HG03139 (cell line): ENCODE measurements around the gene SWAP70.
"Not testable (repeated sequence)": the region's sequence is repeated elsewhere in the genome, so short reads cannot be mapped to it uniquely, and the experiment has no call there.

Source experiments
- ATAC-seq: cut with Tn5 transposase; IDR thresholded peaks from one replicate; pipeline ENCODE4 v1.9.1; 2021; ENCODE audit not compliant: unreplicated experiment

The SWAP70 gene

DNA sequence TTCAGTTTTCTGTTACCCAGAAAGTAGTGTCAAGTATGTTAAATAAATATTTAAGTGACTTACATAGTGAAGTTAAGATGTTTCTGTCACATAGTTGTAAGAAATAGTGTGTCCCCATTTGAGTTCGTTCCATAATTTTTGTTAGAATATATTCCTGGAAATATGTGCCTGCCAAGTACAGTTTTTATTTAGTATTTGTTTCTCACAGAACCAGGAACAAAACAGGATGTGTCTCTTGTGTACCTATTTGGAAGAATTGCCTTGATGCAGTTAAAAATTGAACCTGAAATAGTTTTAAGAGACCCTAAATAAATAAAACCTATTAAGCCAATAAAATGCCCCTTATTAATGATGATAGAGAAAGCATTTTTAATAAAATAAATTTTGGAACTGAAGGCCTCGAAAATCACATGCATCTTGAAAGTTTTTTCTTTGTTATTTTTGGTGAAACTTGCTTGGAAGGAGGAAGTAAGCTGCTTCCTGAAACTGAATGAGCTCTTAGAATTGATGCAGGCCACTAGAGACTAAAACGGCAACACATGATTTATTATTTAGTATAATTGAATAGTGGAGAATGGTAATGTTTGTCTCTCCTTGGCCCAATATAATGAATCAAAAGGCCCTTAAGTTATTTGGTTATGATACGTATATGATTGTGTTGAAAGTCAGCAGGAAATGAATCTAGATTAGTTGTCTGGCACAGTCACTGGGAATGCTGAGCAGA lies 55.9 kb downstream of the SWAP70 start:
- no peak for ATAC-seq

DNA sequence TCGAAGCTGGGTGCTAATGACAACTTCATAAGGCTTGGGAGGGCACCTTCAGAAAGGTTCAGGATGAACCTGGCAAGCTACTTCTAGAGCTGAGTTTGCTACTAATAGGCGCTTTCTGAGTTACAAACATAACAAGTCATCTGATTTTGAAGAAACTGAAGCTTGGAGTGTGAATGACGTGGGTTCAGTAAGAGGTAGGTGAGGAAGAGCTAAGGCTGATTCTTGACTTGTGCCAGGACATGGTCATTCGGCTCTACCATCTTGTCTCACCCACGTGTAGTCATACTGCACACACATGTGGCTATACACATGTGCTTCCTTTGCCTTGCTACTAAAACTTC lies 56.4 kb downstream of the SWAP70 start:
- ATAC-seq, result no peak

DNA sequence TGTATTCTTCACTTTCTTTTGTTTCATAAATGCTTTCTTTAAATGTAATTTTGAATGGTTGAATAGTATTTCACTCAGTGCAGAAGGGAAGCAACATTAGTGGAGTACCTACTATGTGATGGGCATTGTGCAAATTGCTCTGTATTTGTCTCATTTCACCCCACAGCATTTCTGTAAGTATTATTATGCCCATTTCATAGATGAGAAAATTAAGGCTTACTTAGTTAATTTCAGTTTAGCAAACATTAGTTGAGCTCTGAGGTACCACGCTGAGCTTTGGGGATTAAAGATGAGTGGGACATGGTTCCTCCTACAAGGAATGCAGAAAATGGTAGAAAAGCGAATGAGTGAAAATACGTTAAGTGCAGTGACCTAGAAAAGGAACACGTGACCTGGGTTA lies 58.1 kb downstream of the SWAP70 start:
- ATAC-seq, result no peak

DNA sequence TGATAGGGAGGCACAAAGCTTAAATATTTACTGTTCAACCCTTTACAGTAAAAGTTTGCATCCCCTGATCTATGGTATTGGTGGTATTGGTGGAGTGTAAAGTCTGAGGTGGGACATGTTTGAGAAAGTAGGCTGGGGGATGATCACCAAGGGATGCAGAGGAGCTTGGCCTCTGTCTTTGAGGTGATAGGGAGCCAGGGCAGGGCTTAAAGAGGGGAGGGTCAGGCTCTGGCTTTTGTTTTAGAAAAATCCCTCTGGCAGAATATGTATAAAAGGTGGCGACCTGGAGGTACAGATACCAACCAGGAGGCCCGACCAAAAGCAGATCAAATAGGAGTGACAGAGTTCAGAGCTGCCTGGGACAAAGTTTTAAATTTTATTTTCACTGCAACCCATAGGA lies 59.0 kb downstream of the SWAP70 start:
- ATAC-seq, result no peak

DNA sequence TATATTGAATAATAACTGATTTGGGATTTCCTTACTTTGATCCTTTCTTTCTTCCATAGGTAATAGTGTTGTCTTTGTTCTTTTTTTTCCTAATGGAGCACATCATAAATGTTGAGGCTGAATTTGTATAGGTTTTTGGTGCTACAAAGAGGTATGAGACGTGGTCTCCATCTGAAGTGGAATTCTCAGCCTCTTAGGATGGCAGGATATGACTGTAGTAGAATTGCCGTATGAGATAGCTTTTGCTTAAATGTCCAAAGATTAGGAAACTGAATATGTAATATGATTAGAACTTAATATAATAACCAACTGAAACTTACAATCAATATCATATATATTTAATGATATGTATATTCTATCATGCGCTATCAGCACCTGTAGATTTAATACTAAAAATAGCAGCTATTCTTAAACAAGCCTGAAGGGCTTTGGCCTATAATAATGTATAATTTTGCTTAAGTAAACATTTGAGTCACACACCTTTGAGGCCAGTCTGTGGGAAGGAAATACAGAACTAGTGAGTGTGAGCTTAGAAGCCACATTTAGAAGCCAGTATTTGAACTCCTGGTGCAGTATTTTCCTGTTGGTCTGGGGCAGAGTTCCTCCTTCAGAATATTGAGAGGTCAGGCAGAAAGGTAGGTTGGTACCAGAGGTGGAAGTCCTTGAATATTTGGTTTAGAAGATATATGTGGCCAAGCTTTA lies 62.6 kb downstream of the SWAP70 start:
- no peak for ATAC-seq

DNA sequence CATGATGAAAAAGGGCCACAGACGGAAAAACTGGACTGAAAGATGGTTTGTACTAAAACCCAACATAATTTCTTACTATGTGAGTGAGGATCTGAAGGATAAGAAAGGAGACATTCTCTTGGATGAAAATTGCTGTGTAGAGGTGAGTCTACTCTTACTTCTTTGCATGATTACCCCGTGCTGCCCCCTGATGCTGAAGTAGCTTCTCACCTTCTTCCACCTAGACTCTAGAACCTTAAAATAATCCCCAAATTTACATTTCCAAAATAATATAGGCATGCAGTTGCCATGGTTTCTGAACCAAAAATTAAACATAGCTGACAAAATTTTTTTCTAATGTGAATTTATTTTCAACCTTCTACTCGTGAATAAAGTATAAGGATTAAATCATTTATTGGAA lies 64.2 kb downstream of the SWAP70 start:
- ATAC-seq, result no peak

DNA sequence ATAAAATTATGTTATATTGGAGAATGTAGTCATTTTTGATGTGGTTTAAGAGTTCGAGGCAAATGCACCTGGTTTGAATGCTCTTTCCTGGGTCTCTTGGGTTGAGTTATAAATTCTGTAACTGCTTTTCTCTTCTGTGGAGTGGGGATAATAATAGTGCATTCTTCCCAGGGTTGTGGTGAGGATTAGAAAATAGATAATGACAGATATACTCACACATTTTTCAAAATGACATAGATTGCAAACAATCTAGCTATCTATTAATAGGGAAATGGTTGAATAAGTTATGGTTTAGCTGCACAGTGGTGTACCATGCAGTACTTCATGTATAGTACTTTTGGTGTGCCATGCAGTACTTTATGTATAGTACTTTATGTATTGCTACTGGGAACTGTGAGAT lies 67.4 kb downstream of the SWAP70 start:
- no peak for ATAC-seq

DNA sequence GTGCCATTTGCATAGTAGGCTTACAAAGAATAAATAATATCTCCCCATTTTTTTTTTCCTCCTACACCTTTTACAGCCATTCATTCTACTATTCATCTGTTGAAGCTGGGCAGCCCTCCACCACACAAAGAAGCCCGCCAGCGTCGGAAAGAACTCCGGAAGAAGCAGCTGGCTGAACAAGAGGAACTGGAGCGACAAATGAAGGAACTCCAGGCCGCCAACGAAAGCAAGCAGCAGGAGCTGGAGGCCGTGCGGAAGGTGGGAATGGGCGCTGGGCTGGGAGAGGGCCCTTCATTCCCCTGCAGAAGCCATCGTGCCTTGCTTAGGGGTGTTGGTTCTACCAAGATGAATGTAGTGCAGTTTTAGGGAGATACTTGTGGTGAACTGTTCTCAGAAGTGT lies 68.6 kb downstream of the SWAP70 start:
- no peak for ATAC-seq

DNA sequence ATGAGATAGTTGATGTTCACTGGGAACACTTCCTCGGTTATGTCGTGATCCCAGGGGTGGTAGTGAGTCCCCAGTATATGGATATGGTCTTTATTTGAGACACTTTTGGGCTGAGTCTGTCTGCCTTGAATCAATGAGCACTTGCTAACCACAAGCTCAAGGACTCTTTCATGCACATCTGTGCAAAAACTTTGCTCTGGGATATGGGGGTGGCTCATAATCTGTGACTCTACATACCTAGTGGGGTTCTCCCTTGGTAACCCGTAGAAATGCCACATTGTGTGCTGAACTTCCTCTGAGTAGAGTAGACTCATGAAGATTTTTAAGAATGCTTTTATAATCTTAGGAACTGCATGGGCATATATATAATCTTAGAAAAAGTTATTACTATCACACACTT lies 69.3 kb downstream of the SWAP70 start:
- no peak for ATAC-seq

DNA sequence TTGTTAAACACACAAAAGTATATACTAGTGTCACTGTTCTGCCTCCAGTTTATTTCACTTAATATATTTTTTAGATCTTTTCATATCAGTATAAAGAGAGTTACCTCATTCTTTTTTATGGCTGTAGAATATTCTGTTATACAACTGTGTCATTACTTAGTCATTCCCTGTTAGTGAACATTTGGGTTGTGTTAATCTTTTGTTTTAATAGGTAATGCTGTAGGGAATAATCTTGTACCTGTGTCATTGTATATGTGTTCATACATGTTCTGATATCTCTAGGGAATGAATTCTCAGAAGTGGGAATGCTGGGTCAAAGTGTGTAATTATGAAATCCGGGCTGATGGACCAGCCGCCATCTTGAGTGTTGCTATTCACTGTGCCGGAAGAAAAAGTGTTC lies 71.4 kb downstream of the SWAP70 start:
- ATAC-seq, result no peak

DNA sequence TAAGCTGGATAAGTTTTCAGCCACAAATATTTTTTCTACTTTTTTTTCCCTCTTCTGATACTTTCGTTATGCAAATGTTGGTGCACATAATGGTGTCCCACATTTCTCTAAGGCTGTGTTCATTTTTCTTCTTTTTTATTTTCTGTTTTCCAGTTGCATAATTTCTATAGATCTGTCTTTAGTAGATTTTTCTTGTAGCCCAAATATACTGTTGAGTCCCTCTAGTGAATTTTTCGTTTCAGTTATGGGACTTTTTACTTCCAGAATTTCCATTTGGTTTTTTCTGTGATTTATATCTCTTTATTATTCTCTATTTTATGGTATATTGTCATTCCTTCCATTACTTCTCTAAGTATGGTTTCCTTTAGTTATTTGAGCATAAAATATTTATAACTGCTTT lies 72.0 kb downstream of the SWAP70 start:
- no peak for ATAC-seq

DNA sequence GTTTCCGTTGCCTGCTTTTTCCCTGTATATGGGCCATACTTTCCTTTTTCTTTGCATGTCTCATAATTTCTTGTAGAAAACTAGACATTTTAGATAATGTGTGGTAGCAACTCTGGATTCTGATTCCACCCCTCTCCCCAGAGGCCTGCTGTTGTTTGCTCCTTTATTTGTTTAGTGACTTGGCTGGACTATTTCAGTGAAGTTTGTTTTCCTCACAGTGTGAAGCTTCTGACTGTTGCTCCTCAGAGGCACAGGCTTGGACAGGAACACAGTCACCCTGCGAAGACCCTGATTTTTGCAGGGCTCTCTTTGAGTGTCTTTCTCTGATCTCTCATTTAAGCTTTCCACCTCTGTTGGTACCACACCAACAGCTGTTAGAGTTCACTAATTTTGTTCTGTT lies 72.5 kb downstream of the SWAP70 start:
- ATAC-seq, result no peak

DNA sequence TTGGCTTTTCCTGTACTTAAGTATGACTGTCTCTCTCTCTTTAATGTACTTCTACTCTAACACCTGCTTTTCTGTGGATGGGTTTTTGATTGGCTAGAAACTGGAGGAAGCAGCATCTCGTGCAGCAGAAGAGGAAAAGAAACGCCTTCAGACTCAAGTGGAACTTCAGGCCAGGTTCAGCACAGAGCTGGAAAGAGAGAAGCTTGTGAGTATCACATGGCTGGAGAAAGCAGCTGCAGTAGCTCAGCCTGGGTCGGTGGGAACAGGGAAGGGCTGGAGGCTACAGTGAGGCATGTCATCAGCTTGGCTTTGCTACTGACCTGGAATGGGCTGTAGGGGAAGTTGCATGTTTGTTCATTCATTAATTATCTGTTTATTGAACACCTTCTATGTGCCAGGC lies 74.2 kb downstream of the SWAP70 start:
- no peak for ATAC-seq

DNA sequence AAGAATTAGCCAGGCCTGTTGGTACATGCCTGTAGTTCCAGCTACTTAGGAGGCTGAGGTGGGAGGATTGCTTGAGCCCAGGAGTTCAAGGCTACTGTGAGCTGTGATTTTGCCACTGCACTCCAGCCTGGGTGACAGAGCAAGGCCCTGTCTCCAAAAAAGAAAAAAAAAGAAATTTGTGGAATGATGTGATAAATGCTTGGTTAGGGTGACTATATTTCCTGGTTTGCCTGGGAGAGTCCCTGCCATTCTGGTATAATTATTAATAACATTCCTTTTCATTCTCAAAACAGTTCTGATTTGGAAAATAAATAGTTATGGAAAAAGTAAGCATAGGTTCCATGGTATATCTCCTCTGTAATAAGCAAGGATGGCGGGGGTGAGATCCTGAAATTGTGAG lies 74.8 kb downstream of the SWAP70 start:
- ATAC-seq, result no peak

DNA sequence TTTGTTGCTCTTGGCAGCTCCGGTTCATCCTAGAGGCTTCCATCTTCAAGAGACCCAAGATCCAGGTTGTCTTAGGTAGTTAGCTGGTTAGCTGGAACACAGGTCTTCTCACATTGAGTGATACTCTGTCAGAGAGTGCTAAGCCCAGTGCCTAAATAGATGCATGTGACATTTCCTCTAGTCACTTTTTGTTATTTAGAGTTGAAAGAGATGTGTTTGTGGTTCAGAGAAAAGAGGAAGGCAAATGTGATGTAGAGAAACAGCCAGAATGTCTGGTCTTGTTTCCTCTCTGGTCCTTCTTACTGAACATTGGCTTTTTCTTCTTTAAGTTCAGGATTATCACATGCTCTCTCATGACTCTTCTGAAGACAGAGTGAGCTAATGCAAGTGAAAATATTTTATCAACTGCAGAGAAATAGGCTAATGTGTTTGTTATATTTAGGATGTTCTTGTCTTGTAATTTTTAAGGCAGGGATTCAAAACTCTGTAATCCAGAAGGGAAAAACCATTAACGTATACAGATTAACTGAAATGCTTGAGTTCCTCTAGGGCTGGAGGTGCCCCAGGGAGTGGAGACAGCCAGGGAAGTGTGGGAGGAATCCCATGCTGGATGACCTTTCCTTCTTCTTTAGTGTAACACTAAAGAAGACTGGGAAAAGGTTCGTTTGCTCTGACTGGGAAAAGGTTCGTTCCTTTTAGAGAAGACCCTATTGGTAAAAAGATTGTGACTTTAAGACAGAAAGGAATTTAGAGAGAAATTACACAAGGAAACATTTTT lies 75.4 kb downstream of the SWAP70 start:
- ATAC-seq, result no peak

DNA sequence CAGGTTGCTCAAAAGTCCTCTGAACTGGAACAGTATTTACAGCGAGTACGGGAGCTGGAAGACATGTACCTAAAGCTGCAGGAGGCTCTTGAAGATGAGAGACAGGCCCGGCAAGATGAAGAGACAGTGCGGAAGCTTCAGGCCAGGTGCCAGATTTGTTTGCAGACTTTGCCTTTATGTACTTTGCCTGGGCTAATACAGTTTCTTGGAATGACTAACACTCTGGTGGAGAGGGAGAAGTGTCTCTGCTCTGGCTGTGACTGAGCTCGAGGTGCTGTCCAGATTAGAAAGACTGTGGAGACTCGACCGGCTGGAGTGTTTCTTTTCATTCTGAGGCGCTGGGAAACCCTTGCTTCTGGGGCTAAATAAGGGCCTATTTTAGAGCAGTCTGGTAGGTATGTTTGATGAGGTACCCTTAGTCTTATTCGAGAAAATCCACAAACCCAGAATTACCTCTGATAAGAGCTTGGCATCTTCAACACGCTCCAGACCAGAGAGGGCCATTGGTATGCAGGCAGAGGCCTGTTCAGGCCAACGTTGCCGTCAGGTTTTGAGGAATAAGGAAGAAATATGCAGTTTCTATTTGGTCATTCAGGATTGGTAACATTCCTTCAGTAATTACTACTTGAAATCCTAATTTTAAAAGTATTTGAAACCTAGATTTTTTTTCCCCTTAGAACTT lies 76.5 kb downstream of the SWAP70 start:
- ATAC-seq, result no peak

DNA sequence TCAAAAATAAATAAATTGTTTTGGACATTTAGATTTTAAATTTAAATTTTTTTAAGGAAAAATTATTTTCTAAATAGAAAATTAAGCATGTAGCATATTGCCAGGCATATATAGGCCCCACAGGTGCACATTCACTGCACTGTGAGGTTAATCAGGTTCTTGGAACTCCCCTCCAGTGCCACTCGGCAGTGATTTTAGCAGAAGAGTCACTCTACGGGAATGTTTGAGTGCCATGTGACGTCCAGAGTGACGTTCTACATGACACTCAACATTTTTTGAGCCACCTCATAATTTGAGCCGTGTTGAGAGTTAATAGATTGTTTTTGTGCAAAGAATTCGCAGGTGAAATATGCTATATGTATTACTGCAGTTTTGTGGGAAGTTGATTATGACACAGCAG lies 77.4 kb downstream of the SWAP70 start:
- no peak for ATAC-seq

DNA sequence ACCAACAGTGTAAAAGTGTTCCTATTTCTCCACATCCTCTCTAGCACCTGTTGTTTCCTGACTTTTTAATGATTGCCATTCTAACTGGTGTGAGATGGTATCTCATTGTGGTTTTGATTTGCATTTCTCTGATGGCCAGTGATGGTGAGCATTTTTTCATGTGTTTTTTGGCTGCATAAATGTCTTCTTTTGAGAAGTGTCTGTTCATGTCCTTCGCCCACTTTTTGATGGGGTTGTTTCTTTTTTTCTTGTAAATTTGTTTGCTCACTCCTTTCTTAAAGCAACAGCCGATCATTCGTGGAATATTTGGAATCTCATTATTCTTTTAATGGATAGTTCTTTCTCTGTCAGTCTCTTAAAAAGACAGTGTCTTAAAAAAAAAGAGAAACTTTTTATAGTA lies 79.6 kb downstream of the SWAP70 start:
- not testable (repeated sequence) for ATAC-seq

DNA sequence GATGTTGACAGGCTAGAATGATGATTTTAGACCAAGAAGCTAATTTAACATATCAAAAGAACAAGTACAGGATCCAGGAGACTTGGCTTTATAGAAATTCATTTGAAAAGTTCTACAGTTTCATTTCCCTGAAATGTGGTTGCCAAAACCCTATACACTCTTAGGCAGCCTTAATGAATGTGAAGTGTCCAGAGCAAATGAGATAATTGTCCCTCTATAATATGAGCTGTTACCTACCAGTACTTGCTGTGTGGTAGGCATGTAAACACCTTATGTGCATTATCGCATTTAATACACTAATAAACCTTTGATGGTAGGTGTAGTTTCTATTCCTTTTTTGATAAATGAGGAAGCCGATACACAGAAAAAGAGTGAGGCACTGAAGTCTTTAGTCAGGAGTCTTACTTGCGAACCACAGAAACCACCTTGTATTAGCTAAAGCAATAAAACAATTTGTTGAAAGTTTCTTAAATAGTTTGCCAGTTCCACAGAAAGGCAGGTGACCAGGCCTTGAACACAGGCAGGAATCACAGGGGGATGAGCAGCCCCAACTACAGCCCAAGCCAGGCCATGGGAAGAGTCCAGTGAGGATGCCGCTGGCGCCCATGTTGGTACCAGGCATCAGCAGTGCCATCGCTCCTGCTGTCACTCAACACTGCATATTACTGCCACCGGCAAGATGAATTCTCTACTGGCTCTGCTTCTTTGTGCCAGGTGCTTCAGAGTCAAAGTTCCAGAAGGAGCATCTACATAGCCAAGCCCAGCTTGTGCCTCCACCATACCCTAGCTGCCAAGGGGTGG lies 81.7 kb downstream of the SWAP70 start:
- no peak for ATAC-seq

DNA sequence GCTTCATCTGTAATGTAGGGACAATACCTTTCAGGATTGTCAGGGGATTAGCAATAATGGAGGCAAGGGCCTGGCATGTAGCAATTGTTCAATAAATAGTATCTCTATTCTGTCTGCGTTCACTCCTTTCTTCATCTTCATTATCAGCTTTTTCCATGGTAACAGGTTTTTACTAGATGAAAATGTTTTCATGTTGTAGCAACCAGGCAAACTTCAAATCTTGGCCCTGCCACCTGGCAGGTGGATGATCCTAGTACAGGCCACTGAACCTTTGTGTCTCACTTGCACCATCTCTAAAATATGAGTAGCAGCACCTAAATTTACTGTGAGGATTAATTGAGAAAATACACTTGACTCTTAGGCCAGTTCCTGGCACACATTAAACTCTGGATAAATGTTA lies 83.4 kb downstream of the SWAP70 start:
- no peak for ATAC-seq

DNA sequence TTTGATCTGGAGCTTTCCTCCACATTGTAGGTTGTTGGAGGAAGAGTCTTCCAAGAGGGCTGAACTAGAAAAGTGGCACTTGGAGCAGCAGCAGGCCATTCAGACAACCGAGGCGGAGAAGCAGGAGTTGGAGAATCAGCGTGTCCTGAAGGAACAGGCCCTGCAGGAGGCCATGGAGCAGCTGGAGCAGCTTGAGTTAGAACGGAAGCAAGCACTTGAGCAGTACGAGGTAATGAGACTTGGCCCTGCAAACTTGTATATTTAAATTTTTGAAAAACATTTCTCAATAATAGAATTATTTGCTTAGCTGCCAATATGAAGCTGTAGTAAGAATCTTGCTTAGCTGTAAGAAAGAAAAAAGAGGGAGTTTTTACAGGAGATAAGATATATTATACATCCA lies 84.0 kb downstream of the SWAP70 start:
- ATAC-seq, result no peak
